ENCODE data around the gene RABIF. TPM values are rescaled to one million over a fixed set of nuclear protein-coding genes. Genes with fewer than 3 reads are reported as not detected.

RABIF gene
- total and polyA plus RNA-seq, 2 donors from 2014 or later = 8.7 to 9.4 TPM

DNA sequence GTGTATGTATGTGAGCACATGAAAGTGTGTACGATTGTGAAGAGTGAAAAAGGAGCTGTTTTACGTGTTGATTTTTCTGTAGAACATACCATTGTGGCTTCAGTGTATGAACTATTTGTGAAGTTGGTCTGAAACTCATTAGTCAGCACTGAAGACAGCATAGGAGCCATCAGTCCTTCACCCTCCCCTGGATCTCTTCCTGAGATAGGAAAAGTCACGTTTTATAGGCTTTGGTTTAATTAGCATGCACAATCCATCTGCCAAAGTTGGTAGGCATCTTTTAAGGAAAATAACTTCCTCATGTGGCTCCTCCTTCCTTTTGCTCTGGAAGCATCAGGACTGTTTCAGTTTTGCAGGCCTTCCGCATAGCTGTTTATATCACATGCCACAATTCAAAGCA is 1.4 kb upstream of the RABIF start:
- Histone ChIP-seq H3K9me3 (ENCODE audit: control insufficient read depth in 2 of 3, insufficient read depth in 1 of 3, low read length in 3 of 3) (no peaks in the 10 kb centered on the region), H3K36me3 (ENCODE audit: control insufficient read depth in 2 of 3, insufficient read depth in 3 of 3, low read length in 3 of 3) (peaks cover 6 to 27% (median 23%) of the 10 kb centered on the region in 3 donors), H3K9ac (ENCODE audit: low read length in 3 of 3) (no peak overlapping the region), H3K27me3 (ENCODE audit: control insufficient read depth, insufficient read depth, low read length) (no peaks in the 10 kb centered on the region), H3K4me3 (ENCODE audit: low read length in 3 of 3) (no peak overlapping the region), H3K27ac (ENCODE audit: low read depth in 2 of 2, low read length in 2 of 2) (no peak overlapping the region), H3K4me1 (ENCODE audit: control insufficient read depth in 2 of 3, insufficient read depth in 2 of 3, low read depth in 1 of 3, low read length in 3 of 3) (peaks cover 0 to 3% (median 0%) of the 10 kb centered on the region in 3 donors)
- no peak for DNase-seq
- TF ChIP-seq, protein P1, sequence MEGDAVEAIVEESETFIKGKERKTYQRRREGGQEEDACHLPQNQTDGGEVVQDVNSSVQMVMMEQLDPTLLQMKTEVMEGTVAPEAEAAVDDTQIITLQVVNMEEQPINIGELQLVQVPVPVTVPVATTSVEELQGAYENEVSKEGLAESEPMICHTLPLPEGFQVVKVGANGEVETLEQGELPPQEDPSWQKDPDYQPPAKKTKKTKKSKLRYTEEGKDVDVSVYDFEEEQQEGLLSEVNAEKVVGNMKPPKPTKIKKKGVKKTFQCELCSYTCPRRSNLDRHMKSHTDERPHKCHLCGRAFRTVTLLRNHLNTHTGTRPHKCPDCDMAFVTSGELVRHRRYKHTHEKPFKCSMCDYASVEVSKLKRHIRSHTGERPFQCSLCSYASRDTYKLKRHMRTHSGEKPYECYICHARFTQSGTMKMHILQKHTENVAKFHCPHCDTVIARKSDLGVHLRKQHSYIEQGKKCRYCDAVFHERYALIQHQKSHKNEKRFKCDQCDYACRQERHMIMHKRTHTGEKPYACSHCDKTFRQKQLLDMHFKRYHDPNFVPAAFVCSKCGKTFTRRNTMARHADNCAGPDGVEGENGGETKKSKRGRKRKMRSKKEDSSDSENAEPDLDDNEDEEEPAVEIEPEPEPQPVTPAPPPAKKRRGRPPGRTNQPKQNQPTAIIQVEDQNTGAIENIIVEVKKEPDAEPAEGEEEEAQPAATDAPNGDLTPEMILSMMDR (IDR thresholded peaks at IDR 0.05; ENCODE audit: borderline replicate concordance, extremely low read depth, insufficient read depth) = no peak
- no peak for FAIRE-seq
- intact Hi-C loops (cut with DNase I) = no loop called here

DNA sequence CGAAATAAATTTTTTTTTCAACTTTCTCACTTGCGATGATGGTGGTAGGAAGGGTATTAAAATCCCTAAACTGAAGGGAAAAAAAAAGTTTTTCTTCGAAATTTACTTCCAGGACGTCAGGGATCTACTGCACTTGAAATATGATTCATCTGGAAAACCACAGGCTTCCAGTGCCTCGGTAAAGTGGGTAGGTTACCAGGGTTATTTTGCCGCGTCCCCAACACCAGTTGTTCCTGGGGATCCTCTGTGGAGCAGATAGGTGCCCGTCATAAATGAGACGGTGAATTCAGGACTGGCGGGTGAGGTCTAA is 773 bp downstream of the RABIF start:
- TF ChIP-seq, protein P1 (IDR thresholded peaks at IDR 0.05; ENCODE audit: borderline replicate concordance, extremely low read depth, insufficient read depth) = no peak
- peak overlapping the region; percentile 92 to 93 for H3K27ac ChIP-seq (ENCODE audit: low read depth in 2 of 2, low read length in 2 of 2)
- H3K36me3 ChIP-seq (ENCODE audit: control insufficient read depth in 2 of 3, insufficient read depth in 3 of 3, low read length in 3 of 3) = peaks cover 3 to 13% (median 11%) of the 10 kb centered on the region in 3 donors
- no peaks in the 10 kb centered on the region for H3K9me3 ChIP-seq (ENCODE audit: control insufficient read depth in 2 of 3, insufficient read depth in 1 of 3, low read length in 3 of 3)
- peak overlapping the region; percentile 82 to 95 (median 82) for H3K4me3 ChIP-seq (ENCODE audit: low read length in 3 of 3)
- H3K27me3 ChIP-seq (ENCODE audit: control insufficient read depth, insufficient read depth, low read length) = no peaks in the 10 kb centered on the region
- H3K9ac ChIP-seq (ENCODE audit: low read length in 3 of 3) = peak overlapping the region; percentile 49 to 80 (median 58)
- H3K4me1 ChIP-seq (ENCODE audit: control insufficient read depth in 2 of 3, insufficient read depth in 2 of 3, low read depth in 1 of 3, low read length in 3 of 3) = peaks cover 0 to 3% (median 0%) of the 10 kb centered on the region in 3 donors
- intact Hi-C loops (cut with DNase I) = no loop called here
- FAIRE-seq (no peak), DNase-seq (no peak)

DNA sequence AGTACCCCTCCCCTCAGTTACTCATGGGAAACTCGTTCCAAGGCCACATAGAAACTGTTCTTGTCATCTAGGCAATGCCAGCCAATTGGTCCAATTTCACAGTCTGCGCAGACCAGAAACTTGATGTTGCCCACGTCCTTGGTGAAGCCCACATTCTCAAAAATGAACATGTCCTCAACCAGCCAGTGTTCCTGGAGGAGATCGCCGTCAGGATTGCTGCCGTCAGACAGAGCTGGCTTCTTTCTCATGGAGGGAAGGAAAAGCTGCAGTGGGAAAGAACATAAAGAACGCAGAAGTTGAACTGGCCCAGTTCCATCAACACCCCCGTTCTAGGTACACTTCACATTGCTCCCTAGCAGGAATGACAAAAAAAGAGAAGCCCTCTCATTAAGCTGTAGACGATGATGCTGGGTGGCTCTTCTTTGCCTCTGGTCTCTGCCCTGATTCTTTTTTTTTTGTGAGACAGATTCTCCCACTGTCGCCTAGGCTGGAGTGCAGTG is 7.9 kb downstream of the RABIF start:
- TF ChIP-seq, protein P1 (IDR thresholded peaks at IDR 0.05; ENCODE audit: borderline replicate concordance, extremely low read depth, insufficient read depth) = no peak
- H3K9me3 ChIP-seq (ENCODE audit: control insufficient read depth in 2 of 3, insufficient read depth in 1 of 3, low read length in 3 of 3) = no peaks in the 10 kb centered on the region
- DNase-seq (no peak), FAIRE-seq (no peak)
- H3K27me3 ChIP-seq (ENCODE audit: control insufficient read depth, insufficient read depth, low read length) = no peaks in the 10 kb centered on the region
- H3K4me1 ChIP-seq (ENCODE audit: control insufficient read depth in 2 of 3, insufficient read depth in 2 of 3, low read depth in 1 of 3, low read length in 3 of 3) = no peaks in the 10 kb centered on the region
- peaks cover 2 to 11% (median 4%) of the 10 kb centered on the region in 3 donors for H3K36me3 ChIP-seq (ENCODE audit: control insufficient read depth in 2 of 3, insufficient read depth in 3 of 3, low read length in 3 of 3)
- no peak overlapping the region for H3K27ac ChIP-seq (ENCODE audit: low read depth in 2 of 2, low read length in 2 of 2)
- H3K9ac ChIP-seq (ENCODE audit: low read length in 3 of 3) = no peak overlapping the region
- no peak overlapping the region for H3K4me3 ChIP-seq (ENCODE audit: low read length in 3 of 3)
- intact Hi-C loops (cut with DNase I) = no loop called here

DNA sequence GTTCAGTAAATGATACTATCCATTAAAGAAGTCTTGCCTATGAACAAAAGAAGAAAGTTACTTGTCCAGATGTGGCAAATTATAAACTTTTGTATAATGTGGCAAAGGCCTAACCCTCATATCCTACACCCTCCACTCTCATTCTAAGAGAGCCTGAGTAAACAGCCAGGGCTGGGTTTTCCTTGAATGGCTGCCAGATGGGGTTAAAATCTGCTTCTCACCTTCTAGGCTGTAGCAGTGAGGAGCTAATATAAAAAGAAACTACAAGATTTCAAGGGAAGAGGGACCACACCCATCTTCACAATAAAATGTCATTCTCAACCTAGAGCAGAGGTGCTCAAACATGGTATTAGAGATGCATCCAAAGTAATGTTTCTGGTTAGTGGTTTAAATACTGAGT is 8.9 kb downstream of the RABIF start:
- Histone ChIP-seq H3K9me3 (ENCODE audit: control insufficient read depth in 2 of 3, insufficient read depth in 1 of 3, low read length in 3 of 3) (no peaks in the 10 kb centered on the region), H3K4me1 (ENCODE audit: control insufficient read depth in 2 of 3, insufficient read depth in 2 of 3, low read depth in 1 of 3, low read length in 3 of 3) (no peaks in the 10 kb centered on the region), H3K9ac (ENCODE audit: low read length in 3 of 3) (no peak overlapping the region), H3K36me3 (ENCODE audit: control insufficient read depth in 2 of 3, insufficient read depth in 3 of 3, low read length in 3 of 3) (peaks cover 2 to 11% (median 4%) of the 10 kb centered on the region in 3 donors), H3K27ac (ENCODE audit: low read depth in 2 of 2, low read length in 2 of 2) (no peak overlapping the region), H3K27me3 (ENCODE audit: control insufficient read depth, insufficient read depth, low read length) (no peaks in the 10 kb centered on the region), H3K4me3 (ENCODE audit: low read length in 3 of 3) (no peak overlapping the region)
- intact Hi-C loops (cut with DNase I) = no loop called here
- DNase-seq = no peak
- TF ChIP-seq, protein P1 (IDR thresholded peaks at IDR 0.05; ENCODE audit: borderline replicate concordance, extremely low read depth, insufficient read depth) = no peak
- FAIRE-seq = no peak
